Measurements from ENCODE around the gene MACROD2.
"Not testable (repeated sequence)": the region's sequence is repeated elsewhere in the genome, so short reads cannot be mapped to it uniquely, and the experiment has no call there.

MACROD2 gene

GRCh38 chr20:14266246-14266645 is 270.9 kb downstream of the MACROD2 start:
- no peak for DNase-seq (ENCODE audit: low spot score)

- DNase-seq (ENCODE audit: low spot score) = not testable (repeated sequence)
These were observed 275.4 kb downstream of the MACROD2 start for GRCh38 chr20:14270751-14271150.

GRCh38 chr20:14282140-14282539 is 286.8 kb downstream of the MACROD2 start:
- DNase-seq (ENCODE audit: low spot score) = no peak

DNA sequence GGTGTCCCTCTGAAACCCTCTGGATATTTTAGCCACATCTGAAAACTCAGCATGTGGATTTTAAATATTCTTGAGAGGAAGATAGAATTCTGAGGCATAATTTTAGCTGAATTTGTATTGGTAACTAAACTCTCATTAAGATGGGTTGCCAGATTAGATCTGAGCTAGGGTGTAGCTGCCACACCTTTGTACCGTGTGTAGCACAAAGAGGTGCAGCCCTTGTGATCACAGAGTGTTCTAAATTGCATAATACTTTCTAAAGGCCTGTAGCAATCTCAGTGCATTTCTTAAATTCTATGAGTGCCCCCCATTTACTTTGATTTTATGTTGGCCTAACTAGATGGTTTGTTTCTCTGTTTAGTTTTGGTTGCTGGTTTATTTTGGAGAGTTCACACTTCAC is 289.1 kb downstream of the MACROD2 start:
- DNase-seq (ENCODE audit: low spot score) = no peak

- no peak for DNase-seq (ENCODE audit: low spot score)
These were observed 293.3 kb downstream of the MACROD2 start for GRCh38 chr20:14288341-14289330.

- no peak for DNase-seq (ENCODE audit: low spot score)
These were observed 296.2 kb downstream of the MACROD2 start for GRCh38 chr20:14291502-14291901.

DNA sequence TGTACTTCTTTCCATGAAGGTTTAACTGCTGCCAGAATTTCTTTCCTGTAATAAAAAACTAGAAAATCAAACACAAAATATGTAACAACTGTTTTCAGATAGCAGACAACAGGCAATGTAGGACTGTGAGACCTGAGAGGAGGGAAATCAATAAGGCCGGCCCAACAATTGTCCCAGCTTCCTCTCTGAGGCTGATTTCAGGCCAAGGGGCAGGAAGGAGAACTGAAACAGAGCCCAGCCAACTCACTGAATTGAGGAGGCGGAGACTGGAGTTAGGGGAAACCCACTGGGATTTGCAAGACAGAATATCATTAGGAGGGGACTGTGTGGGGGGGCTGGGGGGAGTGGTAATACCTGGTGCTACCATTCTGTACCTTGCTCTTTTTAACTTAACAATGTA is 299.9 kb downstream of the MACROD2 start:
- DNase-seq (ENCODE audit: low spot score) = no peak

DNA sequence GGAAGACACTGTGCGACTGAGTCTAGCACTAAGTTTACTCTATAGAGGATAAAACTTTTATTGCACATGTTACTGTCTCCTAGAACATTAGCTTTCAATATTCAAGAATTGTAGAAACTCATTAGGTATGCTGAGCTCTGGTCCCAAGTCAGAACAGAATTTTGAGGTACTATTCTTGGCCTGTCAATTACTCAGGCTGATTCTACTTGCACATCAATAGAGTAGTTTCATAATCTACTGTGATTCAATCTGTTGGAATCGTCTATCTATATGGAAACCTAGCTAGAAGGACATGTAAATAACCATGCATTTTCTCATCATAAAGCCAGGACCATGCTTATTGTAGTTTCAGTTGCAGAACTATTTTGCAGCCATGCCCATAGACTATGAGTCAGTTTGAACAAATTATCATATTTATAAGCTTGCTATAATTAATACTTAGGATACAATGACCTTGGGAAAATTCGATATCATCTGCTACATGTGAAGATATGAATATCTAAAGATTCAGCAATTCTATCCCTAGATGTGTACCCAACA is 300.5 kb downstream of the MACROD2 start:
- no peak for DNase-seq (ENCODE audit: low spot score)

GRCh38 chr20:14299831-14300230 is 304.5 kb downstream of the MACROD2 start:
- DNase-seq (ENCODE audit: low spot score) = no peak

DNA sequence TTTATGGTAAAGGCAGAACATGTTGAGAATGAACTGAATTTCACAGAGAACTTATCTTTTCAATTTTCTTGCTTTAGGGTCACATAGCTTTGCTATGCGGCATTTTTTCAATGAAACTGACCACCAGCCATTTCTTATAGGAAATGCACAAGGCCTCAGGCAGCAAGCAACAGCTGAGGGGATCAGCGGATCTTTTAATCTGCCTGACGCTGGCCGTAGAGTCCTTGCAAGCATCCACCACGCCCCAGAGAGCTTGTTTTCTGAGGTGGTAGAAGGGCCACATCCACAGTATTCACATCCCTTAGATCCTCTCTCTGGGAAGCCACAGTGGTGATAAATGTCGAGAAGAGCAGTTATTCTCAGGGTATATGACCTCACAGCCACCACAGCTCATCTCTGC is 307.8 kb downstream of the MACROD2 start:
- no peak for DNase-seq (ENCODE audit: low spot score)

DNA sequence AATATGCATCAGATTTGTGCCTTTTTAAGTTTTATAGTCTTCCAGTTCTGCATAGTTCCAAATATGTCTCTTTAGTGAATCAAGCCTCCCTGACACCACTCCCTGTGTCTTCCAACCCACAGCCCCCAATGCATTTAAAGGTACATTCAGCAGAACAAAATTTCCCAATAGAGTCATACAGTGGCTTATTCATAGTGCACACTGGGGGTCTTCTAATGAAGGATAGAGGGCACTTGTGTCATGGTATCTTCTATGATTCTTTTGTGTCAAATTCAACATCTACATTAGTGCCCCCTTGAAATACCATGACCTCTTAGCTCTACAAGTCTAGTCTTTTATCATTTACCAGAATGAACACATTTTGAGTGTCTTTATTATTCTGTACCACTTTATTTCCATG is 308.3 kb downstream of the MACROD2 start:
- no peak for DNase-seq (ENCODE audit: low spot score)

DNA sequence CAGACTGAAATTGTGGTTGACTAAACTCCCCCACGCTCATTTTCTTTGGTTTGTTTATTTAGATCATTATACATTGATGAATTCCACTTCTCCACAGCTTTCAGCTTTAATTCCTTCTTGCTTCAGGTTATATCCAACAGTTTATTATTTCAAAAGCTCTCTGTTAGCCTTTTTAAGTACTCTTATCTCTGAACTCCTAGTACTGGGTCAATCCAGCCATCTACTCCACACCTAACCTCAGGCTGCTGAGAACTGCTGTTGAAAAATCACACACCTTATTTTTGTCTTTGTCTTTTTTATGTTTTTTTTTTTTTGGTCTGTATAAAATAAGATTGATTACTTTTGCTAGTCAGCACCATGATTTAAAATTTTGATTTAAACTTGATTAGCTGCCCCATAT is 309.2 kb downstream of the MACROD2 start:
- no peak for DNase-seq (ENCODE audit: low spot score)

GRCh38 chr20:14307956-14308355 is 312.6 kb downstream of the MACROD2 start:
- no peak for DNase-seq (ENCODE audit: low spot score)

GRCh38 chr20:14310977-14311627 is 315.8 kb downstream of the MACROD2 start:
- no peak for DNase-seq (ENCODE audit: low spot score)

- DNase-seq (ENCODE audit: low spot score) = no peak
These were observed 316.7 kb downstream of the MACROD2 start for GRCh38 chr20:14312001-14312400.

DNA sequence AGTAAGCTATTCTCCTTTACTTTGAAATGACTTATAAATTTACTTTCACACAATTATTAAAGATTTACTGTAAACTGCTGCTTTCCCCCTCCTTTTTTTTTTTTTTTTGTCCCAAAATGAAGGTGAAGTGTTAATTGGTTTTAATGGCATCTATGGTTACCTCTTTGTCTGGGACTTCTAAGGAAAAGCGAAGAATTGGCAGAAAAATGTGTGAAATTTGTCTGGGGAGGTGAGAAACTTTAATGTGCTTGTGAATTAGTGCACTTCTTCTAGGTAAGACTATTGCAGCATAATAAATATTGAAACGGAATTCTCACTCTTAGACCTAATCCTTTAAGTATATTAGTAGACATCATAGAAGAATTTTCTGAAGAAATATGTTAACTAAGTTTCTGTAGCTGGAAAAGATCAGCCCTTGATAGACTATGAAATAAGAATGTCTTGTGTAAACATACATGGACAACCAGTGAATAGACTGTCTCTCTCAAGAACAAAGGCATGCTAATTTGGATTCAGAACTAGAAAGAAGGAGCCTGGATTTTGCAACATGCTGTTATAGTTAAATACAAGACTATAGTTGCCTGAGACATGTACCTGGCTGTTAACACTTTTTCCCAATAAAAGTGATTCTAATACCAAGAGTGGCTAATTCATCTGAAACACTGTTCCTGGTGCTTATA is 318.2 kb downstream of the MACROD2 start:
- DNase-seq (ENCODE audit: low spot score) = no peak

DNA sequence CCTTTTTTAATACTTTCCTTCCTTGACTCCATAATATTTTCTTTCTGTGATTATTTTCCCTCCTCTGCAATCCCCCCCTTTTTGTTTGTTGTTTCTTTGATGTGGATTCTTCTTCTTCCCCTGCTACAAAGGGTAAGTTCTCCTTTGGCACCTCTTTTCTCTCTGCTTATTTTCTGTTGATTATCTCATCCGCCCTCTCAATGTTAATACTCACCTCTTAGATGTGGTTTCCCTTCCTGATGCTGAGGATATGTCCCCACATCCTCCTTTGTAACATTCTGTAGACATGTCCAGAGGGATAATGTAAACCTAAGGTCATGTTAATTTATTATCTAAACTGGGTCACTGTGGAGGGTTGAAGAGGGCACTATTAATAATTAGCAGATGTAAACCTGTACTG is 324.4 kb downstream of the MACROD2 start:
- DNase-seq (ENCODE audit: low spot score) = no peak

- DNase-seq (ENCODE audit: low spot score) = no peak
These were observed 336.3 kb downstream of the MACROD2 start for GRCh38 chr20:14331646-14332045.

GRCh38 chr20:14332866-14333265 is 337.6 kb downstream of the MACROD2 start:
- no peak for DNase-seq (ENCODE audit: low spot score)

DNA sequence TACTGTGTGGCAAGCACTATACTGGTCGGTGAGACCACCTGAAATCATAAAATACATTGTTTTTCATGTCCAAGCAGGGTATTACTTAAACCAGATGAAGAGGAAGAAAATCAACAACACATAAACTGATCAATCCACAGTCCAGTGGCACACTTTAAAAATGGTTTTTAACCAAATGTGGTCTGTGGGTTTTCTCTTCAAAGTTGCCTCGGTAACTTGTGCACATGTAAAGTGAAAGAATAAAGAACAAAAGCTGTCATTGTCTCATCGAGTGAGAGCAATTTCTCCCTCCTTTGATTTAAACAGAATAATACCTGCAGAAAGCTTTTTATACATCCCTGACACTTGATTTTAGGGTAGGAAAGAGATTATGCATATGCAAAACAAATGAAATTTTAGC is 338.4 kb downstream of the MACROD2 start:
- DNase-seq (ENCODE audit: low spot score) = no peak

- no peak for DNase-seq (ENCODE audit: low spot score)
These were observed 339.1 kb downstream of the MACROD2 start for GRCh38 chr20:14334306-14334930.

DNA sequence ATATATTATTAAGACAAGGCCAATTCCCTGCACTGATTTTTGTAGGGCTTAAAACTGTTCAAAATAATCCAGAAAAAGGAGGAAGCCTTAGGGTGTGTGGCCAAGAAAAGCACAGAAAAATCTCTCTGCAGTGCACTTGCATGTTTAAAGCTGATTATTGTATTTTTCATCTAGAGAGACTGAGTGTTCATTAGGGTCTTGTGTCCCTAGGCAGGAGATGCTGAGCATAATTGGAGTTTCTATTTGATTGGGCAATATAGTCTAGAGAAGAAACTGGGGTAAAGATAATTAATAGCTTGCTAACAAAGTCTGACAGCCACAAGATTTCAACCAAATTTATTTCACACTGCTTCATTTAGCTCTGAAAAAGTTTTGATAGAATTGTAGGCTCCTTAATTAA is 339.7 kb downstream of the MACROD2 start:
- DNase-seq (ENCODE audit: low spot score) = no peak

Measured in germinal center (tissue), 1 donor.